Activated CD4-positive, CD25-positive, alpha-beta regulatory T cell treated with anti-CD3 and anti-CD28 coated beads, Interleukin-2, amount 50 U/mL, for 16 hours (primary cell): ENCODE data around the gene CIPC.

ENCODE experiments used
- DNase-seq: peaks from one replicate; pipeline ENCODE4 v3.0.0-alpha.2; 2020; ENCODE audit warnings: low read depth, low spot score

The CIPC gene

DNA sequence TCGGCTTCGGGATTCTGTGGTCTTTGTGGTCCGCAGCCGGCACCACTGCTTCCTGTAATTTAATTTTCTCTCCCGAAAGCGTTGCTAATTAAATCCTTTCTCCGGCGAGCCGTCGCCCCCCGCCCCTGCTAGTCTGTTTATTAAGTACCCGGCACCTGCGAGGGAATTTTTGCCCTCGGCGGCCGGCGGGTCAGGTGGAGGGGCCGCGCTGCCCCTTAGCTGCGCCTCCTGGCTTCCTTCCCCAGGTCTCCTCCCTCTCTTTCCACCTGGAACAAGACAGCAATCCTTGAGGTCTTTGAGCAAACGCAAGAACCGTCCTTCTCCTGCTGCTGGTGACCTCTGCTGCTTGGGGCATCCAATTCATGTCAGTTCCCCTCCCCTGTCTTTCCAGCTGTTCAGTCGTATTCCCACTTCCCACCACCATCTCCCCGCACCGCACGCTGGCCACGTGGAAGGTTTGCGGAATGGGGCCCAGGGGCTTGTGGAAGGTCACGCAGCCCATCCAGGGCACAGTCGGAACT is 27.3 kb downstream of the CIPC start:
- DNase-seq: no peak

DNA sequence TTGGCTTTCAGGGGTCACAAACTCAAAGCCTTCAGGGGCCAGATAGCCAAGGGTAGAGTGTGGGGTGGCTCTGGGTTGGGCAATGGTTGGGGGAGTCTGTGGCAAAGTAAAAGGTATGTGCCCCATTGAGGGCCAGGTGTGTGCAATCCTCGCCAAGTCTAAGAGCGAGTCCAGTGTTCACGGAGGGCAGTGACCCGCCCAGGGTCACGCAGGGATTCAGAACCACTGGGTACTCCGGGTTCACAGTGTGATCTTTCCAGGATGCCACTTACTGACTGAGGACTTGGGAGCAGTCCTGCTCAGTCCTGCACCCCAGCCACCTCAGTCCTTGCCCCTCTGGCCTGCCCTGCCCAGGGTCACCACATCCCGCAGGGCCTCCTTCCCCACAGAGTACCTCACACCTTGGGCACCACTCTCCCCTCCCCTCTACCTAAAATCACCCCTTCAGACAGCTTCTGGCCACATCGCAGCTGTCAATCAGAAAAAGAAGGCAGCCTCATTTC is 27.8 kb downstream of the CIPC start:
- DNase-seq: no peak

DNA sequence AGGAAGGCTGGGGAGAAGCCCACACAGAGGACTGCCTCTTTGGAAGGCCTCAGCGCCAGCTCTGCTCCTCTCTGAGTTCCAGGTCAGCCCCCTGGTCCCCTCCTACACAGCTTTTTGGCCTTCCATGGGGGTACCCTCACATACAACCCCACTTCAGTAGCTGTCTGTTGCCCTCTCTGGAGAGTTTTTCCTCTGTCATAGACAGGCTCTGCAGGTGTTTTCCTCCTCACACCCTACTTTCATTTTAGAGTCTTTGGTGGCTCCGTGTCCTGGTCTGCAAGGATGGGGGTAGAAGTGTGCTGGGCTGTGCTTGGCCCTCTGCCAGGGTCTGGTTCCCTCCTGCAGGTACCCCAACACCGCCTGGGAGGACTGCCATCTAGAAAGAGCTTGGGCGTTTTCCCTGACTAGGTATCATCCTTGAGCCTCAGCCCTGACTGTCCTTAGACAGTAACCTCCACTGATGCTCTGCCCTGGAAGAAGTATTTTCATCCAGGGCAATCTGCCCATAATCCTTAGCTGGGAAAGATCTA is 28.5 kb downstream of the CIPC start:
- DNase-seq: no peak

DNA sequence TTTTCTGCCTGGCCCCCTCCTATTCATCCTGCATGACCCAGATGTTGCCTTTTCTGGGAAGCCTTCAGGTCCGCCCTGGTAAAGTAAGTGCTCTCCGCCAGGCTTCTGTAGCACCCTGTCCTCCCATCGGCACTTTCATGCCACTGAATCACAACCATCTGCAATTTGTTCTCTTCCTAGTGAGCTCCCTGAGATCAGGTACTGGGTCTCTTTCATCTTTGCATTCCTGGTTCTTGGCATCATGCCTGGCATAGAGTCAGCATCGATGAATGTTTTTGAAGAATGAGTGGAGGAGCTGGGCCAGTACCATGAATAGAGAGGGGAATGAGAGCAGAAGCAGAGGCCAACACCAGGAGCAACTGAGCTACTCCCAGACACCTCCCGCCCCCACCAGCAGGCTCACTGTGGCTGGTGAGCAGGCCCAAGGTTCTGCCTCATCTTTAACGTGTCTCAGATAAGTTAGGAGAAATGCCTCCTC is 30.4 kb downstream of the CIPC start:
- DNase-seq: no peak

DNA sequence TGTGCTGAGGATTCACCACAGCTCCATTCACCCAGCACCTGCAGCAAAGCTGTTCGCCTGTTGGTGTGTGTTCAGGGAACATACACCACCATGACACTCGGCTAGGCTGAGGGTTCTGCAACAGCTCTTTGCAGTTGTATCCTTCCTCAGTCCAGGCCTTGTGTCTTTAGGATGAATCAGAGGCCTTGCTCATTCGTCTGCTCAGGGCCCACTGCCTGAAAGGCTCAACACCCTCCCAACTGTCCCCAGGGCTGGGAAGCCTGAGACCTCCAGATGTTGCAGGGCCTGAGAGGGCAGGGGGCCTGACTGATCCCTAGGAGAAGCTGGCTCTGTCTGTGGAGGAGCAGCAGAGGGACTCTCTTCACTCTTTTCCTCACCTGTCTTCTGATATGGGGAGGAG is 32.3 kb downstream of the CIPC start:
- DNase-seq: no peak

DNA sequence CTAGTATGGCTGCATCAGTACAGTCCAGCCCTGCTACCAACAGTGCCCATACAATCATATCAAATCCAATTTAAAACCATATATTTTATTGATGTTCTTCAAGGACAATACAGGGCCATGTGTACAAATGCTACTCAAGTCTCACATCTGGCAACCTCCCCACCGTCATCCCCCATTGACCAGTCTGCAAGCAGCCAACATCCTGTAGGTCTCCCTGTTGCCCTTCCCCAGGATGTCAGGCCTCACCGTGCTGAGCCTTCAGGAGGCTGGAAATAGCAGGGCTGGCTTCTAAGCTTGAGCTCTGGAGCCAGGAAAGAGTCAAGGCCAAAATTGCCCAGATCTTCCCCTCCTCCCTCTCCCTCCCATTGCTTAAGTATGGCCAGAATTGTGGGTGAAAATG is 33.1 kb downstream of the CIPC start:
- no peak for DNase-seq

DNA sequence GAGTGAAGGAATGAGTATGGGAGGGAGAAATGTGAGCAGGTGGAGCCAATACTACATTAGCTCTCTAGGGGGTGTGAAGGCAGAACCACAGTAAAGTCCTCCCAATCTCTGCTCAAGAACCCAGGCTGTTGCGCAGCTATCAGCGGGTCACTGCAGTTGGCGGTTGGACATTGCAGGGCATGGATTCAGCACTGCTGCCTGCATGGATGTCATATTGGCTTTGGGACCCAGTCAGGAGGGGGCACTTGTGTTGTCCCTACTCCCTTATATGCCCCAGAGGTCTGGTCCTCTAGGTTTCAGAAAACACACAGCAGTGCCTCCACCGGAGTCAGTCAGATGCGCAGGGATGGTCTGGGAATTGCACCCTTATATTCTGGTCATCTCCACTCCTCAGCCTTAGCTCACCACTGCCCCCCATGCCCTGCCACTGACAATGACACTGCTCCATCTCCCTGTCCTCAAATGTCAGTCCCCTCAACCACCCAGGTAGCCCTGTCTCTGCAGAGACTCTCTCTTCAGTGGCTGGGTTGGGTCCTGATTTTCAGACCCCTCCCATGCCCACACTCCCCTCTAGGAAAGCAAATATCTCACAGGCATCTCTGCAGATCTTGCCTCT is 33.9 kb downstream of the CIPC start:
- DNase-seq: no peak

DNA sequence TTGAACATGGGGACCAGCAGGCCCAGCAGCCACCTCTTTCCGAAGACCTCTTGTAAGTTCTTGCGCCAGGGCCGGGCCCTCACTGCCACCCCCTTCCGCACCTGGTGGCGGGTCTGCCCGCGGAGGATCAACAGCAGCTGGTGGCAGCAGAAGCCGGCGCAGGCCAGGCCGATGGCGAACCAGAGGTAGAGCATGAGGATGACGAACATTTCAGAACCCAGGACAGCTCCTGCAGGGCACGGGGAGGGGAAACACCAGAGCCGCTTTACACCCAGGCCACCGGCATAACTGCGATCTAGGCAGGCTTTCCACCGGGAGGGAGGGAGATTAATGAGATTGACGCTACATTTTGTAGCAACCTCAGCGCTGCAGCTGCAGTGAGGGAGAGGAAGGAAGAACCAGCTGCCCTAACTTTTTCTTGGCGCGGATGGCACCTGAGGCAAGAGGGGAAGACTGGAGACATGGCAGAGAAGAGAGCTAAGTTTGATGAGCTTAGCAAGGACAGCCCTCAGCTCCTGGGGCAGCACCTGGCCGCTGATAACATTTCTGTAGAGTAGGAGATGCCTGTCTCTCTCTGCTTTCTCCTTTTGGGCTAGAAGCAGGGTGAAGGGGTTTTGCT is 35.8 kb downstream of the CIPC start:
- no peak for DNase-seq

DNA sequence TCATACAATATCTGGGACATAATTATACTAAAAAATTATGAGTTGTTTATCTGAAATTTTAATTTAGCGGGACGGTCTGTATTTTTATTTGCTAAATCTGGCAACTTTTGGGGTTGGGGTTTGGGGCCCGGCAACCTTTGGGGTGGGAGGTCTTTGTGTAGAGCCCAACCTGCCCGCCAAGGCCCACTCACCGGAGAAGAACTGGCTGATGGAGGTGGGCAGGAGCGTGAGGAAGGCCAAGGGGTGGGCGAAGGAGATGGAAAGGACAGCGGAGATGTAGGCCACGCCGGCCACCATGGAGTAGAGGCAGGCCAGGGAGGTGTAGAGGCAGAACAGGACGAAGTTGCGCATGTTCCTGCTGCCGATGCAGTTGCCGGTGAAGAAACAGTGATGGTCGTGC is 41.0 kb downstream of the CIPC start:
- no peak for DNase-seq

DNA sequence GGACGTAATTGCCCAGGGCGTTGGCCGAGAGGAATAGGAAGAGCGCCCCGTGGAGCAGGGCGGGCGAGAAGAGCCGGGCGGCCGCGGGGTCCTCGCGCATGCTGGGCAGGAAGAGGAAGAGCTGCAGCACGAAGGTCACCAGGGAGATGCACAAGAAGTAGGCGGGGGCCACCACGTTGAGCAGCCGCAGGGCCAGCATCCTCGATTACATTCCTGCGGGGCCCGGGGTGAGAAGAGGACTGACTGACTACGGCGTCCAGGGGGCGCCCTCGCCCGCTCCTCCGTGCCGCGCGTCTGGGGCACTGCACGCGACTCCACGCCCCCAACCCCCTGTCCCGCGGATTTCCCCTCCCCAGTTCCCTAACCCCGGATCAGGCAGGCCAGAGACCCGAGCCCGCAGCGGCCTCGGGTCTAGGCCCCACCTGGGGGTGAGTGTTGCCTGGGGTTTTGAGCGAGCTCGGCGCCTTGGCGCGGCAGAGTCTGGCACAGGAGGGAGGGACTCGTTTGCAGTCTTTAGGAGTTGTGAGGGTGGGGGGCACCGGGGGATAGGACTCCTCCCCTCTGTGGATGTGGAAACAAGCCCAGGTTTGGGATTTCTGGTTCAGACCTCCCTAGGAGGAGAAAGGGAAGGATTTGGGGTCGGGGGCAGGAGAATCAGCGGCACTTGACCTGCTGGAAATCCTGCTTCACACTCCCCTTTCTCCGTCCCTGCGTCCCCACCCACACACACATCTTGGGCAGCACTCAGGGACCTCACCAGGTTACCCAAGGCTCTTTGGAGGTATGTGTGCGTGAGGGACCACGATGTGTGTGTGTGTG is 41.7 kb downstream of the CIPC start:
- DNase-seq: no peak

DNA sequence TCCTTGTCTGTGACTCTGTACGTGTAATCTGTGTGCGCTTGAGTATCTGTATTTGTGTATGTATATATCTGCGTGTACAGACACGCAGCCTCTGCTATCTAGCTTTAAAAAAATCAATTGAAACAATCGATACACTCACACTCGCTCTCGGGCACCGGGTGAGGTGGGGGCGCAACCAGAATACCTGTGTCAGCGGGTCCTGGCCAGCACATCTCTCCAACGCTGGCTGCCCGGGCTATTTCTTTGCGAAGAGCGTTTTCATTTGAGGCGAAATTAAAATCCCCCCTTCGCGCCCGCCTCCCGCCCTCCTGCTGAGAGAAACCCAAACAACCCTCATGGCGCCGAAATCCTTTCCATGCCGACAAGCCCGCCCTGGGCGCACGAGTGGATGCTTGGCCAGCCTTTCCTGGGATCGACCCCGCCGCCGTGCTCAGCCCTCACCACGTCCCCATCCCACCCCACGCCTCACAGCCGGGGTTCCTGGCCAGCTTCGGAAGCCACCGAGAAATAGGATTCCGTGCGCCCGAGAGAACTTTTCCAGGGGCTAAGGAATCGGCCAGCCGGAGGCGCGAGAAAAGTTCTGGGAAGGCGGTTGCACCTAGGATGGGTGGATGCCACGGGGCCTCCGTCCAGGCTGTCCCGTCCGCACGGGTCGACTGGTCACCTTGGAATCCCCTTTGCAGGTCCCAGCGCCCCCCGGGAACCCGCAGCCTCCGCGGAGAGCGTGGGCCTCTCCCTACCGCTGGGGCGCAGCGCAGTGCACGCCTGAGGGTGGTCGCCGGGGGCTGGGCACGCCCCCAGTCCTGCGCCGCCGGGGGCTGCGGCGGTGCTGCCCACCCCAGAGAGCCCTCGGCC is 42.5 kb downstream of the CIPC start:
- DNase-seq: no peak

DNA sequence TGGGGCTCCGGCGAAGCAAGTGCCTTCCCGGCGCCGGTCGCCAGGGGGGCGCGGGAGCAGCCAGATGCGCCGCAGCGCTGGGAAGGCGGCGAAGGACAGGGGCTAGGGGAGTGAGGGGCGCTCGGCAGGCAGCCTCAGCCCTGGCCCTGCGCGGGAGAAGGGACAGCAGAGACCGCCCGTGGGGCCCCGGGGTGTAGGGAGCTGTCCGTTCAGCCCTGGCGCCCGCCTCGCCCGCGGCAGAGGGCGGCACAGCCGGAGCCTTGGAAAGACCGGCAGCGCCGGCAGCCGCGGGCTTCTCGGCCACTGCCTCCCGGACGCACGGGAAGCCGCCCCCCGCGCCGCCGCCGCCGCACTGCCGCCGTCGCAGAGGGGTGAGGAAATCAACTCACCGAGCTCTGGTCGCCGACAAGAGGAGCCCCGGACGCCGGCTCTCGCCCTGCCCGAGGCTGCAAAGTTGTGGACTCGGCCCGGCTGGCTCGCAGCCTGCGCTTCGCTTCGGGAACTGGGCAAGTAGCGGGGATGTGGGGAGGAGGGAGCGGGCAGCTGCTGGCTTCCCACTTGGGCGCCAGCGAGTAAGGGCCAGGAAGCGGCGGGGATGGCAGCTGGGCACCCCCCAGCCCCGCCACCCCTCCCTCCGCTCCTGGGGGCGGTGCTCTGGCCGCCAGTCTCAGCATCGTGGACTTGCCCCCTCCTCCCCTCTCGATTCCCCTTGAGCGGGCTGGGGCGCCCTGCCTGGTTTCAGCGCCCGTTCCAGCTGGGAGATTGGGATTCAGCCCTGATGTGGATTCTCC is 43.4 kb downstream of the CIPC start, which contains the start of gene ZDHHC22:
ZDHHC22 (minus strand) TSS at position 578 of the 791 bp plus-strand sequence. CDS start 2,053 bp downstream, outside the sequence.
- no peak for DNase-seq

DNA sequence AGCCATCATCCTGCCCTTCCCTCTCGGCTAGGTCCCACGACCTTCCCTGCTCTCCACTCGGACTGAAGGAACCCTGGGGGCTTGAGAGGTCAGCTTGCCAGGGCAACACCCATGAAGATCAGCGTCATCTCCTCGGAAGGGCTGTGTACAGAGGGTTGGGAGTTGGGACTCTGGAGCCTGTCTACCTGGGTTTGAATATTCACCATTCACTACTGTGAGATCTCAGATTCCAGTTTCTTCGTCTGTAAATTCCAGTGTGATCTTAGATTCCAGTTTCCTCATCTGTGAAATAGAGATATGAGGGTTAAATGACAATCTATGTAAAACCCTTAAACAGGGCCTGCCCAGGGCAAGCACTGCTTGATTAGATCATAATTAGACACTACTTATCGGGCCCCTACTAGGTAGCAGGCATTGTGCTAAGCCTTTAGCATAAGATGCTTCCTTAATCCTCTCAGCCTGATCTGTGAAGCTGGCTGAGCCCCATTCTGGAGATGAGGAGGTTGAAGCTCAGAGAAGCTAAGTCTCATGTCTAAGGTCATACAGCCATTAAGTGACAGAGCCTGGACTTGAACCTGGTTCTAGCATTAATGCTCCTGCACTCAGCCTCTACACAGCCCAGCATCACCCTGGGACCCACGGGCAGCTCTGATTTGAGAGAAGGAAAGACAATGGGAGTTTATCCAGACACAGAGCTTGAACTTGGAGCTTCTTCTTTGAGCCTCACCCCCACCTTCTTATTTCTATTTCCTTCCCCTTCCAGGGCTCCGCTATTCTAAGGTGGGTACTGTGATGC is 44.1 kb downstream of the CIPC start:
- DNase-seq: no peak

DNA sequence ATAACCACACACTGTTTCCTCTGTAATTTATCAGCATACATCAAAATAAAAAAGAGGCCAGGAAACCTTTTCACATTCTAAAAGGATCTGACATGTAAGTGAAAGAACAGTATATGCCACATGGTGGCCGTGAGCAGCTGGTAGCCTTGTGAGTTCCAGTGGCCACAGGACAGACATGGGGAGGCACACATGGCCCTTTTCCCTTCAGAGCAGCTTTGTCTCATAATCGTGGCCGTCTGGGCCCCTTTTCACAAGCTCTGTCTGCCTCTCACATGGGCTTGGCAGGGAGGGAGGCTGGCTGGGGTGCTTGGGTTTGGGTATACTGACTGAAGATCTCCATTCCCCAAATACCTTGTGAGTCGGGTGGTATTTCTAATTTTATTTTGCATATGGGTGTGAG is 45.0 kb downstream of the CIPC start:
- DNase-seq: no peak

DNA sequence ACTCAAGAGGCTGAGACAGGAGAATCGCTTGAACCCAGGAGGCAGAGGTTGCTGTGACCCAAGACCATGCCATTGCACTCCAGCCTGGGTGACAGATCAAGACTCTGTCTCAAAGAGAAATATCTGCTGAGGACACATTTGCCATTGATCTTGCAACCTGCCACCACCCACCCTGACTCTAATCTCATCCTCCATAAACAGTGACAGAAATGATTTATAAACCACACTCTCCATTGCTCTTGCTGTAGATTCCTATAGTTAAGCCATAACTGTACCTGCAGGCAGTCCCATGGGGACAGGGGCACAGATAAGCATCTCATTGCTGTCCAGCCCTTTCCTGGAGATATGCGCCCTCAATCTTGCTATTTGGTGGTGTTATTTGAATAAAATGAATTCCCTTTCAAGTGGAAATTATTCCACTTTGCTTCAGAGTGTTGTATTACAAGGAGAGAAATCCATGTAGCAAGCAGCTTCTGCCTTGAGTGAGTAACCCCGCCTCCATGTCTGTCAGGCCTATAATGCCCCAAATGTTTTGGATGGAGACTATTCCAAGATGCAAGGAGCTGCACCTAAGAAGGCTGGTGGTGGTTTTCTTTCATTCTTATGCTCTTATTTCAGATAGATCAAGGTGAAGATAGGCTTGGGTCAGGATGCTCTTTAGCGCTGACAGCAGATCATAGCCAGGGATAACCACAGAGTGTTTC is 46.5 kb downstream of the CIPC start:
- no peak for DNase-seq

DNA sequence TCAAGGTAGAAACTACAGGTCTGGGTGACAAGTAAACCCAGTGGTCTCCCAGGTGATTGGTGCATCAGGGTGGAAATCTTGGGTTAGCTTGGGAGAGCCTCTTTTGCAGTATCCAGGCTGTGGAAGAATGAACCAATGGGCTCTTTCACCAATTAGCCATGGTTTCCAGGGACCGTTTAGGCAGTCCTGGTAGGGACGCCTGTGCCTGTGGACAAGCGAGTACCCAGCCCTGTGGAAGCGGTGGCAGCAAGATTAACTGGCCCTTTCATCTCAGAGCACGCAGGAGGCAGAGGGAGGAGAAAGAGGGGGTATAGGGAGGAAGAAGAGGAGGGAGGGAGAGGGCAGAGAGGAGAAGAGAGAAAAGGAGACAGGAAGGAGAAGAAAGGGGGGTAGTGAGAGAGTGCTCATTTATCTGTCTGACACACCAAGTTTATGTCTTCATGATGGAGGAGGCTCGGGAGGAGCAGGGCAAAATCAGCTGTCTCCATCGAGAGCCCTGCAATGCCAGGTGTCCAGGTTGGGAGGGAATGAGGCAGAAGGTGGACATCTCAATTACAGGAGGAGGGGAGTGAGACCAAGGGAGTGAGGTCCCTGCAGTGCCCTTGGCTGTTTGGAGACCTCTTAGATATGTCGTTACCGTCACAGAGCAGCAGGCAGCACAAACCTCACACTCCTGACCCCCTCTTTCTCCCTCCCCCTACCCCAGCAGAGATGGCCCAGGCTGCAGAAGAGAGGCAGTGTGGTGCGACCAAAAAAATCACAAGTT is 48.1 kb downstream of the CIPC start:
- DNase-seq: no peak

DNA sequence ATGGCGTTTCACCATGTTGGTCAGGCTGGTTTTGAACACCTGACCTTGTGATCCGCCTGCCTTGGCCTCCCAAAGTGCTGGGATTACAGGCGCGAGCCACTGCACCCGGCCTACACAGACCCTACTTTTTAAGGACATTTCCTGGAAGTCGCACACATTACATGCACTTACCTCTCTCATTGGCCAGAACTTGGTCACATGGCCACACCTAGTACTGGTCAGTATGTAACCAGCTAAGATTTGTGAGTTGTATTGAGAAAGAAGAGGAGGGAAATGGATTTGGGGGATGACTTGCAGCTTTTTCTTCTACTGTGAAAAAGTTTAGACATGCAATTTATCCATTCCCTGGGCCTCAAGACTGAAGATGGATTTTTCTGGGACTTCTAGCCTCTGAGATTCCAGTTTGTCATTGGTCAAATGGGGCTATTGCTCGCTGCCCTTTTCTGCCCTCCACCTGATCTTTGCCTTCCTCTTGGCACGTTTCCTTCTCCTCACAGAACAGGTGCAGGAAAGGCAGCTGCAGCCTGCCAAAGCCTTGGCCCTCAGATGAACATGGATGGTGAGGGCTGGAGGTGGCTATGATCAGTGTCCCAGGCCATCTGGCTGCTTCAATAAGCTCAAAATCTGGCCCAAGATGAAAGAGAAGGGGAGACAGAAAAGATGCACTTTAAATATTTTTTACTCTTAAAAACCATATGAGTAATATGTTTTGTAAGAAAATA is 50.6 kb downstream of the CIPC start:
- DNase-seq: no peak
